SH-SY5Y (cell line): ENCODE measurements around the gene CCM2L.

ENCODE experiments used
- GATA2 ChIP-seq: IDR thresholded peaks from 2 replicates; pipeline ENCODE4 v1.6.1; 2011; ENCODE audit warnings: mild to moderate bottlenecking, low read depth, low read length
- GATA3 ChIP-seq: IDR thresholded peaks from 2 replicates; pipeline ENCODE4 v1.6.1; 2011; ENCODE audit warnings: low read depth, mild to moderate bottlenecking, low read length, moderate library complexity

Gene CCM2L

GRCh38 chr20:31987744-31988143, 22.5 kb upstream of the CCM2L start:
- no peak for TF ChIP-seq GATA2
- no peak for TF ChIP-seq GATA3

GRCh38 chr20:31988430-31989015, 21.7 kb upstream of the CCM2L start:
- no peak for TF ChIP-seq GATA3
- TF ChIP-seq GATA2: no peak

GRCh38 chr20:31989030-31989645, 21.1 kb upstream of the CCM2L start:
- no peak for TF ChIP-seq GATA2
- no peak for TF ChIP-seq GATA3

GRCh38 chr20:31990641-31991338, 19.4 kb upstream of the CCM2L start:
- TF ChIP-seq GATA3 (no peak), GATA2 (no peak)

GRCh38 chr20:31991339-31991705, 18.9 kb upstream of the CCM2L start:
- TF ChIP-seq GATA3 (no peak), GATA2 (no peak)

- no peak for TF ChIP-seq GATA3
- TF ChIP-seq GATA2: no peak
These were observed 18.2 kb upstream of the CCM2L start for GRCh38 chr20:31992086-31992485.

GRCh38 chr20:31996996-31997395, 13.2 kb upstream of the CCM2L start:
- TF ChIP-seq GATA2 (no peak), GATA3 (no peak)

GRCh38 chr20:31998246-31998645, 12.0 kb upstream of the CCM2L start:
- no peak for TF ChIP-seq GATA3
- no peak for TF ChIP-seq GATA2

- TF ChIP-seq GATA2: no peak
These were observed 6.9 kb upstream of the CCM2L start for GRCh38 chr20:32003325-32003724.

GRCh38 chr20:32004963-32005362, 5.3 kb upstream of the CCM2L start:
- no peak for TF ChIP-seq GATA3
- TF ChIP-seq GATA2: no peak

- TF ChIP-seq GATA2 (no peak), GATA3 (no peak)
These were observed 4.2 kb upstream of the CCM2L start for GRCh38 chr20:32006053-32006452.

- no peak for TF ChIP-seq GATA2
- no peak for TF ChIP-seq GATA3
These were observed 3.1 kb upstream of the CCM2L start for GRCh38 chr20:32006841-32007786.

- TF ChIP-seq GATA3 (no peak), GATA2 (no peak; the same call in 1 of the 2 replicates)
These were observed 2.2 kb upstream of the CCM2L start for GRCh38 chr20:32007787-32008616.
